Panc1 (cell line): ENCODE results near the gene KRT8. TPM values are rescaled to one million over a fixed set of nuclear protein-coding genes. Genes with fewer than 3 reads are reported as not detected.

Experiments used
- ATAC-seq: fragments of 200-7000 bp; cut with Tn5 transposase; 2 replicates; pipeline ENCODE4 v1.9.1; 2020; ENCODE audit warnings: mild to moderate bottlenecking, moderate library complexity
- BruUV-seq: library from RNA; stranded (reverse); fragments of 400-500 nt; replicated peaks from 2 replicates; lab custom pipeline; 2021; lab: Mats Ljungman, UMichigan
- CTCF ChIA-PET: fragments of 300-600 bp; sonication (Branson Sonifier 250); formaldehyde crosslinking; loops from one replicate; lab custom pipeline; 2022; ENCODE audit warnings: antibody characterized with exemption; lab: Charles Lee
- POLR2A ChIA-PET: fragments of 300-600 bp; sonication (Branson Sonifier 250); formaldehyde crosslinking; loops from one replicate; lab custom pipeline; 2022; ENCODE audit warnings: antibody characterized with exemption; lab: Charles Lee
- DNase-seq: peaks from one replicate; pipeline ENCODE4 v3.0.0-alpha.2; 2010; ENCODE audit warnings: low read depth, low spot score
- H3K27ac ChIP-seq: 2 replicates; pipeline ENCODE4 v1.5.1; 2011; ENCODE audit warnings: mild to moderate bottlenecking, low read length, inconsistent platforms
- H3K27me3 ChIP-seq: fragments of 200-500 bp; sonication (Bioruptor generic); 2 replicates; pipeline ENCODE4 v1.6.0; 2014; ENCODE audit warnings: low read length, inconsistent platforms; ENCODE audit not compliant: control insufficient read depth, insufficient read depth
- H3K36me3 ChIP-seq: fragments of 200-500 bp; sonication (Bioruptor generic); 2 replicates; pipeline ENCODE4 v1.5.1; 2014; ENCODE audit warnings: inconsistent platforms, mild to moderate bottlenecking, low read length, moderate library complexity; ENCODE audit not compliant: control insufficient read depth, insufficient read depth
- H3K4me1 ChIP-seq: 2 replicates; pipeline ENCODE4 v1.5.1; 2011; ENCODE audit warnings: inconsistent platforms, mild to moderate bottlenecking, low read length, moderate library complexity; ENCODE audit not compliant: control insufficient read depth, insufficient read depth
- H3K4me3 ChIP-seq, 2 experiments: 2 replicates each; pipeline ENCODE4 v1.5.1; 2011 to 2012; ENCODE audit warnings: low read depth in 2 of 2, low read length in 2 of 2, mild to moderate bottlenecking in 2 of 2, inconsistent platforms in 1 of 2, moderate library complexity in 1 of 2
- H3K9me3 ChIP-seq: fragments of 200-500 bp; sonication (Bioruptor generic); 2 replicates; pipeline ENCODE4 v1.5.1; 2014; ENCODE audit warnings: low read depth, mild to moderate bottlenecking, inconsistent platforms, low read length, moderate library complexity; ENCODE audit not compliant: control insufficient read depth, insufficient read depth
- POLR2AphosphoS5 ChIP-seq: IDR thresholded peaks from 2 replicates; pipeline ENCODE4 v1.6.1; 2012; ENCODE audit warnings: mild to moderate bottlenecking, low read depth, low read length, moderate library complexity
- SIN3A ChIP-seq: IDR thresholded peaks from 2 replicates; pipeline ENCODE4 v1.6.1; 2012; ENCODE audit warnings: low read depth, mild to moderate bottlenecking, low read length, moderate library complexity, borderline replicate concordance; ENCODE audit not compliant: insufficient read depth
- TCF7L2 ChIP-seq: IDR thresholded peaks from 2 replicates; pipeline ENCODE4 v1.6.1; 2011; ENCODE audit warnings: mild to moderate bottlenecking, low read depth, low read length, inconsistent platforms
- in situ Hi-C: cut with HindIII; loops from 2 replicates; pipeline ENCODE4 v1.10.0; 2016; ENCODE audit warnings: low sequenced_read_pairs, low pct_unique_long_range_greater_than_20kb
- intact Hi-C: fragments of 100-400 bp; cut with micrococcal nuclease; formaldehyde crosslinking; loops from one replicate; pipeline ENCODE4 v1.10.0; 2022; ENCODE audit not compliant: unreplicated experiment
- total RNA-seq: library from RNA; stranded (reverse); gene quantifications from one replicate; pipeline ENCODE4 v1.2.1, GENCODE V29; 2021; ENCODE audit not compliant: unreplicated experiment
- TF ChIP-seq, protein P1 (sequence below): fragments of 450-650 bp; IDR thresholded peaks from 2 replicates; pipeline ENCODE4 v1.5.1; 2017; ENCODE audit warnings: mild to moderate bottlenecking
- TF ChIP-seq, protein P2 (sequence below), 2 experiments: IDR thresholded peaks; 2 replicates each; pipeline ENCODE4 v1.6.1; 2011 to 2012; ENCODE audit warnings: low read depth in 2 of 2, control low read depth in 1 of 2, low read length in 1 of 2, mild to moderate bottlenecking in 1 of 2, moderate library complexity in 1 of 2; ENCODE audit not compliant: insufficient read depth in 1 of 2

KRT8 gene
- total RNA-seq, 1 experiment from 2014 or later = 6,125 TPM

DNA sequence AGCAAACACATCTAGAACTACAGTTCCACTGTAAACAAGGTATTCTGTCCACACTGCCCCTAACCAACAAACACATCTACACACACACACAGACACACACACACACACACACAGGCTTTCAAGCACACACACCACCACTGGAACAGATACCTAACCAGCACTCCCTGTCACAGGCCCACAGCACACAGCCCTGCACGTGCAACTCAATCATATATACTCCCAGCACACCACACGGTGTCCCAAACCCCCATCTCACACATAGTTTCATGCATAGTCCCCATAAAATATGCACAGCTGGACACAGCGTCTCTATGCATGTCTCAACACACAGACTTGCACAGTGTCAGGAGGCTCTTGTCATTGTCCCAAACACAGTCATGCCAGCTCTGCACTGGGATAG, 27.6 kb downstream of the KRT8 start:
- CTCF ChIA-PET = interaction anchor here (0.5 kb wide), 1 partner anchor 730 kb away, joined by 3 read pairs; no protein-coding TSS in a partner anchor
- ATAC-seq = no peak
- BruUV-seq = no TSS peak
- TF ChIP-seq, protein P1, sequence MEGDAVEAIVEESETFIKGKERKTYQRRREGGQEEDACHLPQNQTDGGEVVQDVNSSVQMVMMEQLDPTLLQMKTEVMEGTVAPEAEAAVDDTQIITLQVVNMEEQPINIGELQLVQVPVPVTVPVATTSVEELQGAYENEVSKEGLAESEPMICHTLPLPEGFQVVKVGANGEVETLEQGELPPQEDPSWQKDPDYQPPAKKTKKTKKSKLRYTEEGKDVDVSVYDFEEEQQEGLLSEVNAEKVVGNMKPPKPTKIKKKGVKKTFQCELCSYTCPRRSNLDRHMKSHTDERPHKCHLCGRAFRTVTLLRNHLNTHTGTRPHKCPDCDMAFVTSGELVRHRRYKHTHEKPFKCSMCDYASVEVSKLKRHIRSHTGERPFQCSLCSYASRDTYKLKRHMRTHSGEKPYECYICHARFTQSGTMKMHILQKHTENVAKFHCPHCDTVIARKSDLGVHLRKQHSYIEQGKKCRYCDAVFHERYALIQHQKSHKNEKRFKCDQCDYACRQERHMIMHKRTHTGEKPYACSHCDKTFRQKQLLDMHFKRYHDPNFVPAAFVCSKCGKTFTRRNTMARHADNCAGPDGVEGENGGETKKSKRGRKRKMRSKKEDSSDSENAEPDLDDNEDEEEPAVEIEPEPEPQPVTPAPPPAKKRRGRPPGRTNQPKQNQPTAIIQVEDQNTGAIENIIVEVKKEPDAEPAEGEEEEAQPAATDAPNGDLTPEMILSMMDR = no peak
- no peak for TF ChIP-seq SIN3A
- TF ChIP-seq TCF7L2 = no peak
- no peak for TF ChIP-seq POLR2AphosphoS5
- TF ChIP-seq, protein P2, sequence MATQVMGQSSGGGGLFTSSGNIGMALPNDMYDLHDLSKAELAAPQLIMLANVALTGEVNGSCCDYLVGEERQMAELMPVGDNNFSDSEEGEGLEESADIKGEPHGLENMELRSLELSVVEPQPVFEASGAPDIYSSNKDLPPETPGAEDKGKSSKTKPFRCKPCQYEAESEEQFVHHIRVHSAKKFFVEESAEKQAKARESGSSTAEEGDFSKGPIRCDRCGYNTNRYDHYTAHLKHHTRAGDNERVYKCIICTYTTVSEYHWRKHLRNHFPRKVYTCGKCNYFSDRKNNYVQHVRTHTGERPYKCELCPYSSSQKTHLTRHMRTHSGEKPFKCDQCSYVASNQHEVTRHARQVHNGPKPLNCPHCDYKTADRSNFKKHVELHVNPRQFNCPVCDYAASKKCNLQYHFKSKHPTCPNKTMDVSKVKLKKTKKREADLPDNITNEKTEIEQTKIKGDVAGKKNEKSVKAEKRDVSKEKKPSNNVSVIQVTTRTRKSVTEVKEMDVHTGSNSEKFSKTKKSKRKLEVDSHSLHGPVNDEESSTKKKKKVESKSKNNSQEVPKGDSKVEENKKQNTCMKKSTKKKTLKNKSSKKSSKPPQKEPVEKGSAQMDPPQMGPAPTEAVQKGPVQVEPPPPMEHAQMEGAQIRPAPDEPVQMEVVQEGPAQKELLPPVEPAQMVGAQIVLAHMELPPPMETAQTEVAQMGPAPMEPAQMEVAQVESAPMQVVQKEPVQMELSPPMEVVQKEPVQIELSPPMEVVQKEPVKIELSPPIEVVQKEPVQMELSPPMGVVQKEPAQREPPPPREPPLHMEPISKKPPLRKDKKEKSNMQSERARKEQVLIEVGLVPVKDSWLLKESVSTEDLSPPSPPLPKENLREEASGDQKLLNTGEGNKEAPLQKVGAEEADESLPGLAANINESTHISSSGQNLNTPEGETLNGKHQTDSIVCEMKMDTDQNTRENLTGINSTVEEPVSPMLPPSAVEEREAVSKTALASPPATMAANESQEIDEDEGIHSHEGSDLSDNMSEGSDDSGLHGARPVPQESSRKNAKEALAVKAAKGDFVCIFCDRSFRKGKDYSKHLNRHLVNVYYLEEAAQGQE (IDR thresholded peaks at IDR 0.05; ENCODE audit: insufficient read depth in 1 of 2, low read depth in 2 of 2, low read length in 1 of 2) = no peak
- no peaks in the 10 kb centered on the region for H3K36me3 ChIP-seq
- H3K4me1 ChIP-seq = peaks cover 27% of the 10 kb centered on the region
- POLR2A ChIA-PET = no interaction called here
- in situ Hi-C loops = loop anchor here (25.0 kb wide), 1 partner anchor 110 kb away; no protein-coding TSS in a partner anchor
- intact Hi-C loops = loop anchor here (5.0 kb wide), 1 partner anchor 505 kb away; no protein-coding TSS in a partner anchor
- no peak overlapping the region for H3K4me3 ChIP-seq
- H3K27me3 ChIP-seq = no peaks in the 10 kb centered on the region
- no peaks in the 10 kb centered on the region for H3K9me3 ChIP-seq
- no peak overlapping the region for H3K27ac ChIP-seq
- DNase-seq = no peak

DNA sequence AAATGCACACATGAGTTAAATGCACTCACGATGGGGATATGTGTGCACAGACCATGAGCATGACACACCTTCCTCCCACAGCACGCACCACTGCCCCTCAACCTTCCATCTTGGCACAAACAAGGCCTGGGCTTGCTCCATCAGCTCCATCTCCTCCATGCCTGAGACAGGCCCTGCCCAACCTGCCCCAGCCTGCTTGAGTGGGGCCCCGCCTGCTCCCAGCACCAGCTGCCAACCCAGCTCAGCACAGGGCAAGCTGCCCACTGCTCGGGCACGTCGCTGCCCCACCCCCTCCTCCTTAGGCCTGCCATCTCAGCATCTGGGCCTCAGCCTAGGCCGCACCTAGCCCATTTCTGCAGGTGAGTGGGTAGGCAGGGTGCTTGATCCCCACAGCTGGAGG, 28.5 kb downstream of the KRT8 start:
- in situ Hi-C loops (loop anchor here (25.0 kb wide), 1 partner anchor 111 kb away; no protein-coding TSS in a partner anchor), intact Hi-C loops (loop anchor here (5.0 kb wide), 1 partner anchor 504 kb away; no protein-coding TSS in a partner anchor)
- H3K4me3 ChIP-seq = no peak overlapping the region
- no peak for DNase-seq
- H3K4me1 ChIP-seq = peaks cover 35% of the 10 kb centered on the region
- no peaks in the 10 kb centered on the region for H3K27me3 ChIP-seq
- CTCF ChIA-PET = interaction anchor here (0.5 kb wide), 1 partner anchor 851 kb away, joined by 7 read pairs; no protein-coding TSS in a partner anchor
- no peak overlapping the region for H3K27ac ChIP-seq
- no peaks in the 10 kb centered on the region for H3K36me3 ChIP-seq
- POLR2A ChIA-PET = no interaction called here
- no peaks in the 10 kb centered on the region for H3K9me3 ChIP-seq
- TF ChIP-seq TCF7L2 (no peak), SIN3A (no peak), POLR2AphosphoS5 (no peak)
- TF ChIP-seq, protein P2 (IDR thresholded peaks at IDR 0.05; ENCODE audit: insufficient read depth in 1 of 2, low read depth in 2 of 2, low read length in 1 of 2) = no peak
- TF ChIP-seq, protein P1 = no peak
- BruUV-seq = no TSS peak
- ATAC-seq = no peak
